ENCODE data around the gene ESRRA.

GRCh38 chr11:64305691-64306562, 603 bp downstream of the ESRRA start:
- TF ChIP-seq, protein P1, sequence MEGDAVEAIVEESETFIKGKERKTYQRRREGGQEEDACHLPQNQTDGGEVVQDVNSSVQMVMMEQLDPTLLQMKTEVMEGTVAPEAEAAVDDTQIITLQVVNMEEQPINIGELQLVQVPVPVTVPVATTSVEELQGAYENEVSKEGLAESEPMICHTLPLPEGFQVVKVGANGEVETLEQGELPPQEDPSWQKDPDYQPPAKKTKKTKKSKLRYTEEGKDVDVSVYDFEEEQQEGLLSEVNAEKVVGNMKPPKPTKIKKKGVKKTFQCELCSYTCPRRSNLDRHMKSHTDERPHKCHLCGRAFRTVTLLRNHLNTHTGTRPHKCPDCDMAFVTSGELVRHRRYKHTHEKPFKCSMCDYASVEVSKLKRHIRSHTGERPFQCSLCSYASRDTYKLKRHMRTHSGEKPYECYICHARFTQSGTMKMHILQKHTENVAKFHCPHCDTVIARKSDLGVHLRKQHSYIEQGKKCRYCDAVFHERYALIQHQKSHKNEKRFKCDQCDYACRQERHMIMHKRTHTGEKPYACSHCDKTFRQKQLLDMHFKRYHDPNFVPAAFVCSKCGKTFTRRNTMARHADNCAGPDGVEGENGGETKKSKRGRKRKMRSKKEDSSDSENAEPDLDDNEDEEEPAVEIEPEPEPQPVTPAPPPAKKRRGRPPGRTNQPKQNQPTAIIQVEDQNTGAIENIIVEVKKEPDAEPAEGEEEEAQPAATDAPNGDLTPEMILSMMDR (conservative IDR thresholded peaks at IDR 0.05; ENCODE audit: low read depth, low read length), result peak; percentile 37; the same call in 1 of the 2 replicates
- TF ChIP-seq RAD21 (IDR thresholded peaks at IDR 0.05; ENCODE audit: low read length), result no peak; the same call in 1 of the 2 replicates
- no peak for TF ChIP-seq MXI1 (IDR thresholded peaks at IDR 0.05; ENCODE audit: borderline replicate concordance, low read depth, low read length)
- no peak for TF ChIP-seq POLR2A (IDR thresholded peaks at IDR 0.05; ENCODE audit: low read depth, low read length)
- TF ChIP-seq, protein P2, sequence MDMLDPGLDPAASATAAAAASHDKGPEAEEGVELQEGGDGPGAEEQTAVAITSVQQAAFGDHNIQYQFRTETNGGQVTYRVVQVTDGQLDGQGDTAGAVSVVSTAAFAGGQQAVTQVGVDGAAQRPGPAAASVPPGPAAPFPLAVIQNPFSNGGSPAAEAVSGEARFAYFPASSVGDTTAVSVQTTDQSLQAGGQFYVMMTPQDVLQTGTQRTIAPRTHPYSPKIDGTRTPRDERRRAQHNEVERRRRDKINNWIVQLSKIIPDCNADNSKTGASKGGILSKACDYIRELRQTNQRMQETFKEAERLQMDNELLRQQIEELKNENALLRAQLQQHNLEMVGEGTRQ (IDR thresholded peaks at IDR 0.05; ENCODE audit: low read depth, low read length), result no peak
- no peak for TF ChIP-seq CHD1 (IDR thresholded peaks at IDR 0.05; ENCODE audit: low read depth, low read length)
- TF ChIP-seq RCOR1 (IDR thresholded peaks at IDR 0.05; ENCODE audit: insufficient replicate concordance, low read length), result no peak

Measured in IMR-90 (cell line).